Heart right ventricle (tissue), 16 donors: ENCODE data around the gene MAPK6. TPM values are rescaled to one million over a fixed set of nuclear protein-coding genes. Genes with fewer than 3 reads are reported as not detected.
"Not testable (repeated sequence)": the region's sequence is repeated elsewhere in the genome, so short reads cannot be mapped to it uniquely, and the experiment has no call there.

ENCODE experiments used
- ATAC-seq, 8 donors: fragments of 200-7000 bp; cut with Tn5 transposase; one replicate each; pipeline ENCODE4 v1.9.1; 2020; ENCODE audit warnings: mild to moderate bottlenecking in 8 of 8, moderate library complexity in 8 of 8, moderate number of reproducible peaks in 1 of 8
- DNase-seq, 2 donors: peaks; one replicate each; pipeline ENCODE4 v3.0.0-alpha.2; 2020
- H3K27ac ChIP-seq, 10 donors: fragments of 200-600 bp; sonication (generic) in 2 of 10; one replicate each; pipeline versions ENCODE4 v1.5.0 to v1.8.0; 2020 to 2022; ENCODE audit warnings: mild to moderate bottlenecking in 3 of 10
- H3K27me3 ChIP-seq, 7 donors: fragments of 200-600 bp; one replicate each; pipeline ENCODE4 v1.8.0; 2021 to 2022; ENCODE audit warnings: mild to moderate bottlenecking in 2 of 7
- H3K36me3 ChIP-seq, 9 donors: fragments of 200-600 bp; sonication (generic) in 1 of 9; one replicate each; pipeline versions ENCODE4 v1.5.0 to v1.8.0; 2020 to 2022; ENCODE audit warnings: mild to moderate bottlenecking in 2 of 9
- H3K4me1 ChIP-seq, 9 donors: fragments of 200-600 bp; sonication (generic) in 1 of 9; one replicate each; pipeline versions ENCODE4 v1.5.0 to v1.8.0; 2020 to 2022; ENCODE audit warnings: mild to moderate bottlenecking in 4 of 9
- H3K4me3 ChIP-seq, 10 donors: fragments of 200-600 bp; sonication (generic) in 2 of 10; one replicate each; pipeline versions ENCODE4 v1.5.0 to v1.8.0; 2020 to 2022; ENCODE audit warnings: mild to moderate bottlenecking in 7 of 10, moderate library complexity in 2 of 10
- H3K9me3 ChIP-seq, 11 donors: fragments of 200-600 bp in 10 of 11; sonication (generic) in 2 of 11; one replicate each; pipeline versions ENCODE4 v1.5.0 to v1.8.0; 2013 to 2022; ENCODE audit warnings: mild to moderate bottlenecking in 2 of 11, control low read depth in 1 of 11, moderate library complexity in 1 of 11
- CTCF ChIP-seq, 9 donors: fragments of 200-600 bp; sonication (generic) in 2 of 9; IDR thresholded peaks; one replicate each; pipeline versions ENCODE4 v1.5.0 to v1.8.0; 2021 to 2022; ENCODE audit warnings: antibody characterized with exemption in 9 of 9, mild to moderate bottlenecking in 5 of 9, moderate library complexity in 1 of 9
- WGBS, 2 donors: extraction: QIAGEN DNeasy Blood & Tissue Kit; methylation state at CpG; one replicate each; pipeline ENCODE4 v1.1.7; 2013; ENCODE audit warnings: inconsistent platforms in 1 of 2; 5-methylcytosine and 5-hydroxymethylcytosine counted together
- intact Hi-C, 10 donors: fragments of 100-400 bp; cut with DNase I; formaldehyde crosslinking; loops; one replicate each; pipeline versions ENCODE4 v1.11.1 to v1.14.2; 2022
- polyA plus RNA-seq, 2 donors: library from polyadenylated mRNA; stranded (reverse); fragments of 200-250 nt; gene quantifications; one replicate each; pipeline ENCODE4 v1.2.3, GENCODE V29; 2013
- total RNA-seq, 10 donors: library from RNA; stranded (reverse); fragmentation: NEBNext Ultra II Directional in 3 of 10; extraction: Animal tissue kit (Norgen Biotek cat#: 25700) in 3 of 10; gene quantifications; one replicate each; pipeline versions ENCODE4 v1.2.1 to v1.2.4, GENCODE V29; 2021 to 2023
- donor health status: Arrhythmogenic right ventricular cardiomyopathy.
- donor health status: ischemic (EF 13 %, LVEDD 7.1; RV severe dilation, severe dysfunction).
- donor health status: healthy with polysubstance abuse.
- donor health status: DM: no; HTN: yes; CAD: no.
- donor health status: DM: no; HTN: no; CAD: no.
- donor health status: ischemic (EF 25% LVEDD 6.9; RV normal size, moderate dysfunction).
- donor health status: ischemic (EF 25% LVEDD 5.7; RV mildly dilated, moderate dysfunction).
- donor health status: healthy.
- donor health status: DM: yes; HTN: yes; CAD: no.
- donor health status: Ischemic cardiomyopathy.
- donor health status: ischemic (EF 35%, LVEDD 5.7; RV mildly dilated, moderate dysfunction).
- donor health status: nonischemic (EF 11% LVEDD 7.7; RV severe dilation, severe dysfunction).
- donor health status: DM: yes; HTN: yes; CAD: no.
- donor health status: PGD.
- donor health status: ischemic (EF 29% LVEDD 5.4; RV normal size, mild dysfunction).
- donor health status: nonischemic (EF 23%, LVEDD 6.1; RV moderate dilation, normal function).

Gene MAPK6
- total and polyA plus RNA-seq, 12 donors: 4.2 to 21.8 (median 17.9) TPM

DNA sequence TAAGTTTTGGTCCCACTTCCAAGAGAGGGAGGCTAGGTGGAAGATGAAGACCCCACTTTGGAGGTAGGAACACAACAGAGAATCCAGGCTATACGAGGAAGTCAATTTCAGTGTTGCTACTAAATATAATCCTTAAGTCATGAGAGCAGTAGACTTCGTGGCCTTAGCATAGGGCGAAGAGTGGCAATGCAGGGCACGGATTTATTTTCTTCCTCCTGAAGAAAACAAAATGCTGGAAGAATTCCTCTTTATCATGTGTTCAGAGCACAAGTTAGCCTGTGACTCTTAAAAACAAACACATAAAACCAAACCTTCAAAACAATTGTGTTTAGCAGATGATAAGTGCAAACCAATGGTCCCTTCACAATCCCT, 74.1 kb downstream of the MAPK6 start:
- Histone ChIP-seq H3K36me3 (no peaks in the 10 kb centered on the region), H3K4me3 (no peak overlapping the region), H3K4me1 (peaks cover 0 to 39% (median 13%) of the 10 kb centered on the region in 9 donors), H3K27me3 (no peaks in the 10 kb centered on the region), H3K27ac (peak overlapping the region in 1 of 10 donors; percentile 22), H3K9me3 (peaks cover 0 to 17% (median 8%) of the 10 kb centered on the region in 11 donors)
- DNase-seq: no peak
- ATAC-seq: peak in 1 of 8 donors; percentile 21
- 65 to 77% methylated on average over 4 of the region's 4 CpGs for WGBS, 2 donors
- intact Hi-C loops: no loop called here
- no peak for TF ChIP-seq CTCF (IDR thresholded peaks at IDR 0.05)

GRCh38 chr15:52093539-52094510, 74.8 kb downstream of the MAPK6 start:
- no peak overlapping the region for H3K4me3 ChIP-seq
- 56 to 66% methylated on average over 12 of the region's 12 CpGs for WGBS, 2 donors
- ATAC-seq (peak; percentile 26 to 74 (median 61)), DNase-seq (peak in 1 of 2 donors; percentile 21)
- H3K27ac ChIP-seq: peak overlapping the region in 1 of 10 donors; percentile 22
- no peak for TF ChIP-seq CTCF (IDR thresholded peaks at IDR 0.05)
- peaks cover 0 to 43% (median 13%) of the 10 kb centered on the region in 9 donors for H3K4me1 ChIP-seq
- intact Hi-C loops: no loop called here
- H3K9me3 ChIP-seq: peaks cover 0 to 17% (median 8%) of the 10 kb centered on the region in 11 donors
- no peaks in the 10 kb centered on the region for H3K36me3 ChIP-seq
- no peaks in the 10 kb centered on the region for H3K27me3 ChIP-seq

GRCh38 chr15:52094811-52095584, 76.0 kb downstream of the MAPK6 start:
- 92 to 93% methylated on average over 12 of the region's 12 CpGs for WGBS, 2 donors
- Histone ChIP-seq H3K36me3 (no peaks in the 10 kb centered on the region), H3K4me3 (no peak overlapping the region), H3K4me1 (peaks cover 0 to 43% (median 13%) of the 10 kb centered on the region in 9 donors), H3K27ac (no peak overlapping the region), H3K9me3 (peaks cover 0 to 13% (median 7%) of the 10 kb centered on the region in 11 donors), H3K27me3 (no peaks in the 10 kb centered on the region)
- no peak for DNase-seq
- ATAC-seq: peak in 1 of 8 donors; percentile 29
- intact Hi-C loops: no loop called here
- no peak for TF ChIP-seq CTCF (IDR thresholded peaks at IDR 0.05)

GRCh38 chr15:52095597-52096262, 76.7 kb downstream of the MAPK6 start:
- H3K27ac ChIP-seq: no peak overlapping the region
- no peak for ATAC-seq
- intact Hi-C loops: no loop called here

DNA sequence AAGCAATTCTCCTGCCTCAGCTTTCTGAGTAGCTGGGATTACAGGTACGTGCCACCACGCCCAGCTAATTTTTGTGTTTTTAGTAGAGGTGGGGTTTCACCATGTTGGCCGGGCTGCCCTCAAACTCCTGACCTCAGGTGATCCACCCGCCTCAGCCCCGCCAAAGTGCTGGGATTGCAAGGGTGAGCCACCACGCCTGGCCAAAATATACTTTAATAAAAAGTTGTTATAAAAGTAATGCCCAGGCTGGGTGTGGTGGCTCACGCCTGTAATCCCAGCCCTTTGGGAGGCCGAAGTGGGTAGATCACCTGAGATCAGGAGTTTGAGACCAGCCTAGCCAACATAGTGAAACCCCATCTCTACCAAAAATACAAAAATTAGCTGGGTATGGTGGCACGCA, 77.5 kb downstream of the MAPK6 start:
- H3K27me3 ChIP-seq, H3K27ac ChIP-seq, ATAC-seq, H3K9me3 ChIP-seq, H3K36me3 ChIP-seq, intact Hi-C loops, DNase-seq, H3K4me3 ChIP-seq: not testable (repeated sequence)
- WGBS, 2 donors: 94% methylated on average over 9 of the region's 9 CpGs
- peaks cover 0 to 45% (median 13%) of the 10 kb centered on the region in 9 donors for H3K4me1 ChIP-seq

More at GRCh38 chr15:52095597-52096262, 76.7 kb downstream of the MAPK6 start:
- Histone ChIP-seq H3K27me3 (no peaks in the 10 kb centered on the region), H3K9me3 (peaks cover 0 to 5% (median under 1%) of the 10 kb centered on the region in 11 donors), H3K4me1 (peaks cover 0 to 43% (median 13%) of the 10 kb centered on the region in 9 donors), H3K4me3 (no peak overlapping the region), H3K36me3 (no peaks in the 10 kb centered on the region)
- 69 to 81% methylated on average over 4 of the region's 4 CpGs for WGBS, 2 donors
- DNase-seq: no peak
- no peak for TF ChIP-seq CTCF (IDR thresholded peaks at IDR 0.05)
